ENCODE measurements around the gene CALY.
"Not testable (repeated sequence)": the region's sequence is repeated elsewhere in the genome, so short reads cannot be mapped to it uniquely, and the experiment has no call there.

The CALY gene

DNA sequence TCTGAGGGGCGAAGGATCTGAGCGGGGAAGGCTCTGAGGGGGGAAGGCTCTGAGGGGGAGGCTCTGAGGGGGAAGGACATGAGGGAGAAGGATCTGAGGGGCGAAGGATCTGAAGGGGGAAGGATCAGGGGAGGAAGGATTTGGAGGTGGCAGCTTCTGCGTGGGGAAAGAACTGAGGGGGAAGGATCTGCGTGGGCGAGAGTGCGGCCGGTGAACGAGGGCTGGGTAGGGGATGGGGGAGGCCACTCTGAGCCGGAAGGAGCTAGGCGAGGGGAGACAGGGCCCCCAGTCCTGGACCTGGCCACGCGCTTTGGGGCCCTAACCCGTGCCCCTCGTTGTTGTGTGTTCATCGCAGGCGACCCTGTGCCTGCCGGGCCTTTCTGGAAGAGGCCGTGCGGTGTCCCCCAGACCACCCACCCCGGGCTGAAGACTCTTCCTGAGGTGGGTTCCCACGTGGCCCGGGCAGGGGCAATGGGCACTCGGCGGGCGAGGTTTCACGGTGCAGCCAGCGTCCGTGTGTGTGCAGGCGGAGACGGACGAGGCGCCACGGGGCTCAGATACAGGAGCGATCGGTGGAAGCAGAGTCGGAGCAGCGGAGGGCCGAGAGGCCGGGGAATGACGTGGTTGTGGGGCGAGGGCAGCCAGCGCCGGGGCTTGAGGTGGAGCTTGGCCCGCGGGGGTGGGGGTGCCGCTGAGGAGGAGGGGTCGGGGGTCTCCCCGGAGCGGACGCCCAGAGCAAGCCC lies 2.0 kb downstream of the CALY start:
- in situ Hi-C loops (cut with HindIII; ENCODE audit: low sequenced_read_pairs): no loop called here

DNA sequence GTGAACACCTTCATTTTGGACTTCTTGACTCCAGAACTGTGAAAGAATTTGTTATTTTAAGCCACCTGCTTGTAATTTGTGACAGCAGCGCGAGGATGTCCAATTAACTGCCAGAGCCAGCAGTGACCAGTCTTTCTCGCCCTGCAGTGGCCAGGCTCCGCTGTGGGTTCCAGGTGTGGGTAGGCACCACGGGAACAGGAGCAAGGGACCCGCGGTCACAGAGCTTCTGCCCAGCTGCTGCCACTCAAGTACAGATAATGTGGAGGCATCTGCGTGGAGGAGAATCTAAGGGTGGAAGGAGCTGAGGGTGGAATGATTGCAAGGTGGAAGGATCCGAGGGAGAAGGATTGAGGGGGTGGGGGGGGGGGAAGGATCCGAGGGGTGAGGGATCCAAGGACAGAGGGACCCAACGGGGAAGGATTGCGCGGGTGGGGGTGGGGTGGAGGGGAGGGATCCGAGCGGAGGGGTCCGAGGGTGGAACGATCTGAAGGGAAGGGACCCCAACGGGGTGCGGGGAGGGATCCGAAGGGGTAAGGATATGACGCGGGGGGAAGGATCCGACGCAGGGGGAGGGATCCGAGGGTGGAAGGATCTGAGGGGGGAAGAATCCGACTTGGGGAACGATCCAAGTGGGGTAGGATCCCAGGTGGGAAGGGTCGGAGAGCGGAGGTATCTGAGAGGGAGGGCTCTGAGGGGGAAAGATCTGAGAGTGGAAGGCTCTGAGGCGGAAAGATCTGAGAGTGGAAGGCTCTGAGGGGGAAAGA lies 3.6 kb downstream of the CALY start:
- in situ Hi-C loops (cut with HindIII; ENCODE audit: low sequenced_read_pairs): no loop called here

DNA sequence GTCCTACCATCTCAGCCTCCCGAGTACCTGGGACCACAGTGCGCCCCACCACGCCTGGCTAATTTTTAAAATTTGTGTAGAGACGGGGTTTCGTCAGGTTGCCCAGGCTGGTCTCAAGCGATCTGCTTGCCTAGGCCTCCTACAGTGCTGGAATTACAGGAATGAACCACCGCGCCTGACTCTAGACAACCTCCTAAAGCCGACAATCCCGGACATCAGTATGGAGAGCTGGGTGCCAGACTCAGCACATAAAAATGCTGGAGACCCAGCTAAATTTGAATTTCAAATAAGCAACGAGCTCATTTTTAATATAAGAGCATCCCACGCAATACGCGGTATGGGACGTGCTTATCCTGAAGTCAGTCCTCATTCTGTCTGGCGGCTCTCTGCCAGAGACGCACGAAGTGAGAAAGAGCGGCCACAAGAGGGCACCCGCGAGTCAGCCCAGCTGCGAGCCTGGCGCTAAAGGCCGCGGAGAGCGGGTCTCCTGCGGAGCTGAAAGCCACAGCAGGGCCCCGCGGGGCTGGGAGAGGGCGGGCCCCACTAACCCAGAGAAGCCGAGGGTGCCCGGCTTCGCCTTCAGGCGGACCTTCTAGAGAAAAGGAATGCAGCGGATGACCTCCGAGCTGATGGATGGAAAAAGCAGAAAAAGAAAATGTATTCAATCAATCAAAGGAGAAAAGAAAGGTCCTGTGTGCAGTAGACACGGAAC lies 7.0 kb downstream of the CALY start:
- in situ Hi-C loops (cut with HindIII; ENCODE audit: low sequenced_read_pairs): no loop called here

DNA sequence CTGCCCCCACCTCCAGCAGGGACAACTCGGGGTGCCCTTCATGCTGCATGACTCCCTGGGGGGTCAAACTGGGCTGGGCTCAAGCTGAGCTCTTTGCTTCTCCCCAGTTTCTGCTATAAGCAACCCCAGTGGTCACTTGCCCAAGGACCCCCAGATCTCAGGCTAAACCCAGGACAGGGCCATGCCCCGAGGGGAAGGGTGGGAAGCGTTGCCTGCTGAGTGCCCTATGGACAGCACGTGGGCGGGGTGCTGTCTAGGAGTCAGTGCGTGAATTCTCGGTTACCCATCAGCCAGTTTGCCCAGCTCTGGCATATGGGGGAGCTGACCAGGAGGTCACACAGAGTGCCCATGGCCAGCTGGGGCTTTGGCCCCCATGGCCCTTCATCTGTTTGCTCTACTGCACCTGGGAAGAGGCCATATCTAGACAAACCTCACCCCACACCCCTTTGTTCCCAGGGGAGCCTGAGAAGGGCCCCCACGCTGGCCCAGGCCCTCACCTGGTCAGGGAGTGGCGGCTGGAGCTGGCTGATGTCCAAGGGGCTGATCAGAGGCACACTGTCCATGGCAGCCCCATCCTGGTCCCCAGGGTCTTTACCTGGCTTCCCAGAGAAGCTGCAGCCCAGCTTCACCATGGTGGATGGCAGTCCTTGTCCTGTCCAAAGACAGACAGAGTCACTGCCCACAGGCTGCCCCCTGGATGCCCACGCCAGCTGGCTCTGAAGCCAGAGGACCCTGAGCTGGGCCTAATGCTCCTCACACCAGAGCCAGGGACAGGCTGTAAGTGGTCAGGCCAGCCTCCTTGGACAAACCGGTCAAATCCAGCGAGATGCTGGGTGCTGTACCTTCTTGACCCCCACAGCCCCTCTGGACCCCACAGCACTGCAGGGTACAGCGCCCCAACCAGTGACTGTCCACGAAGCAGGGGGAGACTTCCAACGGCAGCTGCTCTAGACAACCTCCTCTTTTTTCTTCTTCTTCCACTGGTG lies 8.0 kb downstream of the CALY start:
- in situ Hi-C loops (cut with HindIII; ENCODE audit: low sequenced_read_pairs): no loop called here

DNA sequence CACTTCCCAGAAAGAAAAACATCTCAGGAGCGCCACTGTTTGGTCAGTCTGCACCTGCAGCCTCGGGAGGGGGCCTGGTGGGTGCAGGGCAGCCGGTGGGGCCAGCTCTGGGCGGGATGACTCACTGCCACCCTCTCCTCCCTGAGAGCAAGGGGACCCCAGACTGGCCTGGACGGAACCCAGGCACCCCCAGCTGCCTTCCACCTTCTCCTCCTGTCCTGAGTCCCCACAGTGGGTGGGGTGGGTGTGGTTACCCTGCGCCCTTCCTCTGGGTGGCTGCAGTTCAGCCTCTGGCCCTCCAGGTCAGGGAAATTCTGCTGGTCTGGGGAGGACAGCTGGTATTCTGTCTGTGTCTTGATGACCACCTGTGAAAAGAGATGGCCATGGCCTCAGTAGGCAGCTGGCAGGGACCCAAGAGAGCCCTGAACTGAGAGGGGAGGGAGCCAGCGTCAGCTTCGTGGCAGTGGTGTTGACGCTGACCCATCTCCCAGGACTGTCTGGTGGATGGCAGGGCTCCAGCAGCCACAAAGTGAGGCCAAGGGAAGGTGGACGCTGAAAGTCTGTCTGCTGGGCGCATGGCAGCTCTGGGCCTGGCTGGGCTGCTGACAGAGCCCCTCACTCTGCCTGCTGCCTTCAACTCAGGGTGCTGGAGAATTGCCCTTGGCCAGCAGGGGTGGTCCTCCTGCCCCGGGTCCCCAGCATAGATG lies 8.9 kb downstream of the CALY start:
- in situ Hi-C loops (cut with HindIII; ENCODE audit: low sequenced_read_pairs): no loop called here

DNA sequence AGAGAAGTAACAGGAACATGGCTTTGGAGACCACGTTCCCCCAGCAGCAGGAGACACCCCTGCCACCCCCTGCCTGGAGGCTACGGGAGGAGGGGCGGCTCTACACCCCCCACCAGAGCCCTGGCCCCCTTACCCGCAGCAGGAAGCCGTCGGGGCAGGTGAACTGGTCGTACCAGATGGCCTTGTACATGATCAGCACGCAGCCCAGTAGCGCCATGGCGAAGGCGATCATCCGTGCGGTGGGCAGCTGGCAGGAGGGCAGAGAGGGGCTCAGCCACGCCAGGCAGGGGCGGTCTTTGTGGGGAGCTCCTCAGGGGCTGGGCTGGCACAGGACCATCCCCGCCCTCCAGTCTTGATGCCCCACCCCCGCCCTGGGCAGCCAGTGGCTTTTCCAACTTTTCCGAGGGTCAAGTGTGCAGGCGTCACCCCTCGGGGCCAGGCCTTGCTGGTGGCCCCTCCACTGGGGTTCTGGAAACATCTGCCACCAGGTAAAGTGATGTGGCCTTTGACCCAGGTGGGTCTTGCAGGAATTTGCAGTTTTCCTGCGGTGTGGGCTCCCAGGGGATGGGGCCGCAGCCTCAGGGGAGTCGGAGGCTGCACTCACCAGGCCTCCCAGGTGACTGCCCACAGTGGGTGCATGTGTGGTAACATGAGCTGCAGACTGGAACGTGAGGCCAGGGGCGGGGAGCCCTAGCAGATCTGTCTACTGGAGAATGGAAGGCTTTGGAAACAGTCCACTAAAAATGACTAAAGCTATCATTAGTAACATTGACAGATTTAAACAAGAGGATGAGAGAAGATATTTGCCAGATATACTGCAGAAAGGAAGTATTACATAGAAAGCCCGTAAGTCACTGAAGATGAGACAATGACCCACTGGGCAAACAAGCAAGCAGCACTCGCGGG lies 9.7 kb downstream of the CALY start:
- in situ Hi-C loops (cut with HindIII; ENCODE audit: low sequenced_read_pairs): no loop called here

DNA sequence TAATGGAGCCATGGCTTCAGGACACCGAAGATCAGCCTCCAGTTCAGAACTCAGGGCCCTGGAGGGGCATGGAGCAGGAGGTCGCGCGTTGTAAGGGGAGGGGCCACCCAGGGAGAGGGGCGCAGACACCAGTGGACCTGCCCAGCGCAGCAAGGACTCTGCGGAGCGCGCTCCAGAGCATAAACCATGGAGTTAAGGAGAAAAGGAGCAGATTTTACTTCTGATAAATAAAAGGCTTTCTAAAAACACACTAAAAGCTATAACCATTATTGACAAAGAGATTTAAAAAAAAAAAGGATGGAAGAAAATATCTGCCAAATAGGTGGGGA lies 10.5 kb downstream of the CALY start:
- in situ Hi-C loops (cut with HindIII; ENCODE audit: low sequenced_read_pairs): no loop called here

DNA sequence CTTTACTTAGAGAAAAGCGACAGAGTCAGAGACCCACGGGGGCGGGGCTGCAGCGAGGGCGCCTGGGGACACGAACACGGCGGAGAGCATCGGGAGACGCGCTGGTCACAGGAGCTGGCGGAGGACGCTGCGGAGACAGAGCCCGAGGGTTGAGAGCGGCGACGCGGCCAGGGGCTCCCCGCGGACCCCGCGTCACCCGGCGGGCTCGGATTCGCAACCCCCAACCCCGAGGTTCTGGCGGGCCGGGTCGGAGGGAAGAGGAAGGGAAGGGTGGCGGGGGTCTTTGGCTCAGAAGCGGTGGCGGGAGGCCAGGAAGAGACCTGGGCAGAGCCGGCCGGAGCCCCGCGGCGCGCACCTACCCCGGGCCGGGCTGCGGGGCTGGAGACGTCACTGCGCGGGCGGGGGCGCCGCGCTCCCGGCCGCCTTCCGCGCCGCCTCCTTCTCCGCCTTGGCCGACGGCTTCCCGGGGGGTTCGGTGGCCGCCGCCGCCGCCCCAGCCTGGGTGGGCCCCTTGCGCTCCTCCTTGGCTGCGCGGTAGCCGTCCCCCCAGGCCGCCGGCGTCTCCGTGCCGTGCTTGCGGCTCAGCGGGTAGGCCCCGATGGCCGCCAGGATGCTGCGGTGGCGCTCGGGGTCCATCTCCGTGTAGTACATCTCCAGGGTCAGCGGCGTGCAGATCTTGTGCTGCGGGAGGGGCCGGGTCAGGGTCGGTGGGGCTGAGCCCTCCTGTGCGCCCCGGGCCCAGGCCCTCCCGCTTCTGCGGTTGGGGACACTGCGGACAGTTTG lies 11.1 kb downstream of the CALY start:
- in situ Hi-C loops (cut with HindIII; ENCODE audit: low sequenced_read_pairs): no loop called here

DNA sequence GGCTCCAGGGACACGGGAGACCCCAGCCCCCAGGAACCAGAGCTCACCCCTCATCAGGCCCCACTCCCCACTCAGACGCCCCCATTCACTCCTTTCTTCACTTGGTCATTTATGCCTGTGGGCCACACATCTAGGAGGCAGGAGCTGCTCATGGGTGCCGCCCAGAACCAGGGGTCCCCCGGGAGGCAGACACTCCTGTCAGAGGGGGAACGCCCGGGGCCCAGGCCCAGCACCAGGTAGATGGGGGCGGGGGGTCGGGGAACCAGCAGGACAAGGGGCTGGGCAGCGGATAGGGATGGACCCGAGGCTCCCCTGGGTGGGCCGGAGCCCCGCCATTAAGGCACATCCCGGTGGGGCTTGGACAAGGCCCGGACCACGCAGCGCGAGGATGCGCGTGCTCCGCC lies 11.8 kb downstream of the CALY start:
- in situ Hi-C loops (cut with HindIII; ENCODE audit: low sequenced_read_pairs): no loop called here

DNA sequence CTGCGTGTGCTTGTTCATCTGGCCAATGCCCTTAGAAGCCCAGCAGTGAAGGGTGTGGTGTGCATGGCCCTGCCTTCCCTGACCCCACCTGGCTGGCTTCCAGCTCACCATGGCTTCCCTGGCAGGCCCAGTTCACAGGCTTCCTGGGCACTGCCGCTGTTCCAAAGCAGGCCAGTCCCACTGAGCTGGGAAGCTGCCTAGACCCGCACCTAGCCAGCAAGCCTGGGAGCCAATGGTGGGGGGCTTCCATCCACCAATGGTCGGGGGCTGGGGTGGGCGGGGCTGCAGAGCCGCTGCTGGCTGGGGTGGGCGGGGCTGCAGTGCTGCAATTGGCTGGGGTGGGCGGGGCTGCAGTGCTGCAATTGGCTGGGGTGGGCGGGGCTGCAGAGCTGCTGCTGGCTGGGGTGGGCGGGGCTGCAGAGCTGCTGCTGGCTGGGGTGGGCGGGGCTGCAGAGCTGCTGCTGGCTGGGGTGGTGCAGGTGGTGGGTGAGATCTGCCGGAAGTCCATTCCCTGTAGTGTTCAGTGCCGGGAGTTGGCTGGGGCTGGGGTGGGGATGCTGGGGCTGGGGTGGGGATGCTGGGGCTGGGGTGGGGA lies 12.4 kb downstream of the CALY start:
- in situ Hi-C loops (cut with HindIII; ENCODE audit: low sequenced_read_pairs): no loop called here

DNA sequence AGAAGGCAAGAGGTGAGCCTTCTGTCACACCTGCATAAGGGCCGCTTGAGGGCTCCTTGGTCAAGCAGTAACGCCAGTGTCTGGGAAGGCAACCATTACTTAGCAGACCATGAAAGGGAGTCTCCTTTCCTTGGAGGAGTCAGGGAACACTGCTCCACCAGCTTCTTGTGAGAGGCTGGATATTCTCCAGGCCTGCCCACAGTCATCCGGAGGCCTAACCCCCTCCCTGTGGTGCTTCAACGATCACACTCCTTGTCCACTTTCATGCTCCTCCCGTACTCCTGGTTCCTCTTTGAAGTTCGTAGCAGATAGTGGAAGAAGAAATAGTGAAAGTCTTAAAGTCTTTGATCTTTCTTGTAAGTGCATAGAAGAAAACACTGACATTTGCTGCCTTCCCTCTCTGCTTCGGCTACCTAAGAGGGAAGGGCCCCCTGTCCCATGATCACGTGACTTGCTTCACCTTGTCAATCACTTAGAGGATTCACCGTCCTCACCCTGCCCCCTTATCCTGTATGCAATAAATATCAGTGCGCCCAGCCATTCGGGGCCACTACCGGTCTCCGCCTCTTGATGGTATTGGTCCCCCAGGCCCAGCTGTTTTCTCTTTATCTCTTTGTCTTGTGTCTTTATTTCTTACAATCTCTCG lies 14.5 kb downstream of the CALY start:
- in situ Hi-C loops (cut with HindIII; ENCODE audit: low sequenced_read_pairs): not testable (repeated sequence)

DNA sequence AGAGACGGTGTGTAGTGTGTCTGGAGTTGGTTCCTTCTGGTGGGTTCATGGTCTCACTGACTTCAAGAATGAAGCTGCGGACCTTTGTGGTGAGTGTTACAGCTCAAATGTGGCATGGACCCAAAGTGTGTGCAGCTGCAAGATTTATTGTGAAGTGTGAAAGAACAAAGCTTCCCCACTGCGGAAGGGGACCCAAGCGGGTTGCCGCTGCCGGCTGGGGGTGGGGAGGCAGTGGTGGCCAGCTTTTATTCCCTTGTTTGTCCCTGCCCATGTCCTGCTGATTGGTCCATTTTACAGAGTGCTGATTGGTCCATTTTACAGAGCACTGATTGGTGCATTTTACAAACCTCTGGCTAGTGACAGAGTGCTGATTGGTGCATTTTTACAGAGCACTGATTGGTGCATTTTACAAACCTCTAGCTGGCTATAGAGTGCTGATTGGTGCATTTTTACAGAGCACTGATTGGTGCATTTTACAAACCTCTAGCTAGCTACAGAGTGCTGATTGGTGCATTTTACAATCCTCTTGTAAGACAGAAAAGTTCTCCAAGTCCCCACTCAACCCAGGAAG lies 15.8 kb downstream of the CALY start:
- in situ Hi-C loops (cut with HindIII; ENCODE audit: low sequenced_read_pairs): not testable (repeated sequence)

DNA sequence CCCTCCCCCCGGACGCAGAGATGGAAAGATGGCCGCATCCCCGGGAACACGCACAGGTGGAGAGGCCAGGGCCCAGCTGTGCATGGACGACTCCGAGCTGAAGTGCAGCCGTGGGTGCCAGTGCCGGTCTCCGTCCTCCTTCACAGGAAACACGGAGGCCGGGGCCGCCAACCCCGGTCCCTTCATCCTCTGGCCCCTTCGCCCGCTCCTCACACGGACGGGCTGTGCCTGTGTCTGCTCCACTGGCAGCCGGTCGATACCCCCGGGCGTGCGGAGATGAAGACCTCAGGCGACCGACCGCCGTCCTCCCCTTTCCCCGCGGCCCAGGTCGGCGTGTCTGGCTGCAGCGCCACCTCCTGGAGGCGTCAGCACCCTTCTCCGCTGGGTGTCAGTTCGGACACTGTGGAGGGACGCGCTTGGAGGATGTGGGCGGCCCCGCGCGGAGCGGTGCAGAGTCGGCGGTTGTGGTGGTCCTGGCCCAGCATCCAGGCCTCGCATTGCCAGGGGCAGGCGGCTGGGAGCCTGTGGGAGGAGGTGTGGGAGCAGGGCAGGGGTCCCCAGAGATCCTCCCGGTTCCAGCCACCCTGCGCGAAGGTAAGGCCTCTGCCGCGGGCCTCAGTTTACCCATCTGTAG lies 18.1 kb downstream of the CALY start:
- in situ Hi-C loops (cut with HindIII; ENCODE audit: low sequenced_read_pairs): no loop called here

DNA sequence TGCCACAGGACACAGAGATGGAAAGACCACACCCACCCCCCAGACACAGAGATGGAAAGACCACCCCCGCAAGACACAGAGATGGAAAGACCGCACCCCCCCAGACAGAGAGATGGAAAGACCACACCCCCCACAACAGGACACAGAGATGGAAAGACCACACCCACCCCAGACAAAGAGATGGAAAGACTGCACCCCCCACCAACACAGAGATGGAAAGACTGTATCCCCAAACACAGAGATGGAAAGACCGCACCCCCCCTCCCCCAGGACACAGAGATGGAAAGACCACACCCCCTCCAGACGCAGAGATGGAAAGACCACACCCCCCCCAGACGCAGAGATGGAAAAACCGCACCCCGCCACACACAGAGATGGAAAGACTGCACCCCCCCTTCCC lies 20.0 kb downstream of the CALY start:
- in situ Hi-C loops (cut with HindIII; ENCODE audit: low sequenced_read_pairs): no loop called here

DNA sequence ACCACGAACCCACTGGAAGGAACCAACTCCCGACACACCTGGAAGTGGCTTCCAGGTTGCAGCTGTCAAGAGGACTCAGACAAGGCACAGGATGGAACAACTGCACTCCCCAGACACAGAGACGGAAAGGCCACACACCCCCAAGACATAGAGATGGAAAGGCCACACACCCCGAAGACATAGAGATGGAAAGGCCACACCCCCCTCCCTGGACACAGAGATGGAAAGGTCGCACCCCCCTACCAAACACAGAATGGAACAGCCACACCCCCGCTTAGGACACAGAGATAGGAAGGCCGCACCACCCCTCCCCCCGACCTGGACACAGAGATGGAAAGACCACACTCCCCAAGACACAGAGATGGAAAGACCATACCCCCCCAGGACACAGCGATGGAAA lies 20.4 kb downstream of the CALY start:
- in situ Hi-C loops (cut with HindIII; ENCODE audit: low sequenced_read_pairs): no loop called here

DNA sequence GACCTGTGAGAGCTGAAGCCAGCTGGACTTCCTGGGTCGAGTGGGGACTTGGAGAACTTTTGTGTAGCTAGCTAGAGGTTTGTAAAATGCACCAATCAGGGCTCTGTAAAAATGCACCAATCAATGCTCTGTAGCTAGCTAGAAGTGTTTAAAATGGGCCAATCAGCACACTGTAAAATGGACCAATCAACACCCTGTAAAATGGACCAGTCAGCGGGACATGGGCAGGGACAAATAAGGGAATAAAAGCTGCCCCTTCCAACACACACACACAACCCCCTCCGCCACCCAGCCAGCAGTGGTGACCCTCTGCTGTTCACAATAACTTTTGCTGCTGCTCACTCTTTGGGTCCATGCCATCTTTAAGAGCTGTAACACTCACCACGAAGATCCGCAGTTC lies 20.8 kb downstream of the CALY start:
- in situ Hi-C loops (cut with HindIII; ENCODE audit: low sequenced_read_pairs): no loop called here

DNA sequence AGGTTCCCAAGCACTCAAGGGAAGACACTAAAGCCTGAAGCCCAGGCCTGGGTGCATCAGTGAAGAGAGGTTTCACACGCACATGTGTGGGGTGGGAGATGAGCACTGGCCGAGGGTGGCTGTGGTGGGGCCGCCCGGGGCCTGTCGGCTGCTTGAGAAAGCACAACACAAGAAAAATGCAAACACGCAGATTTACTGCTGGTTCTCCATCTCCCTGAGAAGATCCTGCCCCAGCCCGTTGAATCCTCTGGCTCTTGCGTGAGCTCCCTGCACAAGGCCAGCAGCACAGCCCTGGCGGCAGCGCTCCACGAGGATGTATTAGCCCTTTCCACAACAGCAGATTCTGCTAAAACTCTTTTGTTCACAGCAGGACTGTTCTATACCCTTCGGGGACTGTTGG lies 21.8 kb downstream of the CALY start:
- in situ Hi-C loops (cut with HindIII; ENCODE audit: low sequenced_read_pairs): no loop called here
